ENCODE results near the gene UQCRC2.

- TF ChIP-seq CTCF (IDR thresholded peaks at IDR 0.05; ENCODE audit: borderline replicate concordance, extremely low read depth, low read length, poor library complexity, severe bottlenecking) (no peak), EZH2 (IDR thresholded peaks at IDR 0.05; ENCODE audit: borderline replicate concordance, low read depth, low read length, severe bottlenecking) (no peak)
Observed at GRCh38 chr16:22003195-22003594, 50.0 kb downstream of the UQCRC2 start.
